GM18867 (cell line): Measurements from ENCODE around the gene BMP10.

Experiments used
- ATAC-seq: cut with Tn5 transposase; IDR thresholded peaks from one replicate; pipeline ENCODE4 v1.9.1; 2021; ENCODE audit warnings: mild to moderate bottlenecking, moderate library complexity; ENCODE audit not compliant: unreplicated experiment

Gene BMP10

GRCh38 chr2:68822207-68822872 is 48.9 kb downstream of the BMP10 start:
- ATAC-seq = no peak

DNA sequence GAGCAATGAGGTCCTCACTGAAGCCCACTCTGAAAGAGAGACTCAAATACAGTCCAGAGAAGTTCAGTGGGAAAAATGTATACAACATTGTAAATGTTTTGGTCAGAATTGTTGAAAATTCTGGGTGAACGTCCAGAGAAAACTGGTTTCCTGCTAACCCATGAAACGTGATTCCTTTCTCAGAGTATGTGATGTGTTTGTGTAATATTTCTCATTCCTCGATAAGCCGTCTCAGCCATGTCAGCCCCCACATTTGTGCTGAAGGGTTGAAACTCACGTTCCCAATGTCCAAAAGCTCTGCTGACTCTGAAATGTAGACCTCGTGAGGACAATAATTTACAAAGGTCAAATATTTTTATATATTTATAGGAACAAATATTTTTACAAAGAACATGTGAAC is 51.6 kb downstream of the BMP10 start:
- no peak for ATAC-seq

DNA sequence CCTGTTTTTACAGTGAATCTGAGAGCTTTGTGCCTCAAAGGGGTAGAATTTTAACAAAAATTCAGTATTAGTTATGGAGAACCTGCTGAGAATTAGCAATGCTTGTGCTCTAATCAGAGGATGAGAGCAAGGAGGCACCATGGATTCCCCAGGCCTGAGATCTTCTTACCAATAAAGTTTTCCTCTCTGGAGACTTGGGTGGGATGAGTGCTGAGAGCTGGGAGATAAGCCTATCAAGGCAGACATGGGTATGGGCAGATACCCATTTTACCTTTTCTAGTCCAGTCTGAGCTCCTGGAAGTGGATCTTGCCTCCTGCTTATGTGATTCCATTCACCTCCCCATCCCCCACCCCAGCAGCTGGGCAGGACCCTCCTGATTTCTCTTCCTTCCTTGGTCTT is 53.9 kb downstream of the BMP10 start:
- ATAC-seq = no peak
